ENCODE results near the gene SKA1.

DNA sequence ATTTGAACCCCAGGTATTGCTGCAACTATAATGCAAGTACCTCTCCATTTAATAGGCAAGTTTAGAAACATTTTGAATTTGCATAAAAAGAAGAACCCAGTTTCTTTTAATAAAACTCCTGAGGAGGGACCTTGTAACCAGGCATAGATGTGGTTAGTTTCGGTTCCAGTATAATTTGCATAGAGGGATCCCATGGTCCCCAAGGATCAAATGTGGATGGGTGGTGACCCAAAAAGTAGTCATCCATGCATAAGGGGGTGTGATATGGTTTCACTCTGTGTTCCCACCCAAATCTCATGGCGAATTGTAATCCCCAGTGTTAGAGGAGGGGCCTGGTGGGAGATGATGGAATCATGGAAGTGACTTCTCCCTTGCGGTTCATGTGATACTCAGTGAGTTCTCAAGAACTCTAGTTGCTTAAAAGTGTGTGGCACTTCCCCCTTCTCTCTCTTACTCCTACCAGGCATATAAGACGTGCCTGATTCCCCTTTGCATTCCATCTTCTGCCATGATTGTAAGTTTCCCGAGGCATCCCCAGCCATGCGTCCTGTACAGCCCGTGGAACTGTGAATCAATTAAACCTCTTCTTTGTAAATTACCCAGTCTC is 40.2 kb upstream of the SKA1 start:
- TF ChIP-seq POLR2AphosphoS5 (IDR thresholded peaks at IDR 0.05; ENCODE audit: borderline replicate concordance, low read depth, low read length) = no peak
- no peak for TF ChIP-seq EZH2 (IDR thresholded peaks at IDR 0.05)
- TF ChIP-seq FOXP2 (optimal IDR thresholded peaks at IDR 0.05; ENCODE audit: control extremely low read depth, extremely low read length, insufficient read depth) = no peak

All from SK-N-MC (cell line).